Left renal pelvis (tissue), 4 donors: ENCODE measurements around the gene CXCR6. TPM values are rescaled to one million over a fixed set of nuclear protein-coding genes. Genes with fewer than 3 reads are reported as not detected.

Source experiments
- DNase-seq, 4 donors: peaks; one replicate each; pipeline ENCODE4 v3.0.0-alpha.2; 2013; ENCODE audit warnings: low read depth in 4 of 4, low spot score in 3 of 4
- polyA plus RNA-seq, 4 donors: library from polyadenylated mRNA; unstranded; fragments of 120-200 nt; gene quantifications; one replicate each; pipeline ENCODE4 v1.2.1, GENCODE V29; 2013; ENCODE audit not compliant: insufficient read length in 4 of 4

CXCR6 gene
- polyA plus RNA-seq, 4 donors: 0.20 to 0.55 (median 0.40) TPM

DNA sequence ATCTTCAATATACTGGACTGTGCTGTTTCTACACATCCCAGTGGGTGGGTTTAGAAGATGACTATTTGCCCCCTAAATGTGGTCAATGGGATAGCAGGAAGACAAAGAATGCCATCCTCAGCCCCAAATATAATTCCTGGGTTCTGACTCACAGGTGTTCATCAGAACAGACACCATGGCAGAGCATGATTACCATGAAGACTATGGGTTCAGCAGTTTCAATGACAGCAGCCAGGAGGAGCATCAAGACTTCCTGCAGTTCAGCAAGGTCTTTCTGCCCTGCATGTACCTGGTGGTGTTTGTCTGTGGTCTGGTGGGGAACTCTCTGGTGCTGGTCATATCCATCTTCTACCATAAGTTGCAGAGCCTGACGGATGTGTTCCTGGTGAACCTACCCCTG is 3.0 kb downstream of the CXCR6 start:
- DNase-seq: no peak

GRCh38 chr3:45946875-45947274 is 3.6 kb downstream of the CXCR6 start:
- DNase-seq: no peak

DNA sequence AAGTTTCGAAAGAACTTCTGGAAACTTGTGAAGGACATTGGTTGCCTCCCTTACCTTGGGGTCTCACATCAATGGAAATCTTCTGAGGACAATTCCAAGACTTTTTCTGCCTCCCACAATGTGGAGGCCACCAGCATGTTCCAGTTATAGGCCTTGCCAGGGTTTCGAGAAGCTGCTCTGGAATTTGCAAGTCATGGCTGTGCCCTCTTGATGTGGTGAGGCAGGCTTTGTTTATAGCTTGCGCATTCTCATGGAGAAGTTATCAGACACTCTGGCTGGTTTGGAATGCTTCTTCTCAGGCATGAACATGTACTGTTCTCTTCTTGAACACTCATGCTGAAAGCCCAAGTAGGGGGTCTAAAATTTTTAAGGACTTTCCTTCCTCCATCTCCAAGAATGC is 4.1 kb downstream of the CXCR6 start:
- no peak for DNase-seq

DNA sequence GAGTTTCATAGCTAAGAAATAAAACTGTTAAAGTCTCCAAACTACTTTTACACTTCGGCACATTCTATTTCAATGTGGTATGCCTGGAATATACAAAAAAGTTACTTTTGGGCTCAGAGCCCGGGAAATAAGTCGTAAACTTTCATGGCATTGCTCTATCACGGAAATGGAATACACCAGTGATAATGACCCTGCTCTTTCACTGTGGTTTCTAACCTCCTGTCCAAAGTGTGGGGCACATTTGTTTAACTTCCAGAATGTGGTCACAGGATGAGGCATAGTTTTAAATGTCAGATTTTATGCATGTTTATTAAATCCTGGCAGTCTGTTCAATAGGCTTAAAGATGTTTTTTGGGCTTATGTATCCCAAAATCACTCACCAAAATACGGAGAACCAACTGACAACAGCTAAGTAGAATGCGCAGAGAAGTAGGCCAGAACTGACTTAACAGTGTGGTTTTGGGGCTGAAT is 5.1 kb downstream of the CXCR6 start:
- no peak for DNase-seq

GRCh38 chr3:45948881-45949280 is 5.6 kb downstream of the CXCR6 start:
- no peak for DNase-seq

DNA sequence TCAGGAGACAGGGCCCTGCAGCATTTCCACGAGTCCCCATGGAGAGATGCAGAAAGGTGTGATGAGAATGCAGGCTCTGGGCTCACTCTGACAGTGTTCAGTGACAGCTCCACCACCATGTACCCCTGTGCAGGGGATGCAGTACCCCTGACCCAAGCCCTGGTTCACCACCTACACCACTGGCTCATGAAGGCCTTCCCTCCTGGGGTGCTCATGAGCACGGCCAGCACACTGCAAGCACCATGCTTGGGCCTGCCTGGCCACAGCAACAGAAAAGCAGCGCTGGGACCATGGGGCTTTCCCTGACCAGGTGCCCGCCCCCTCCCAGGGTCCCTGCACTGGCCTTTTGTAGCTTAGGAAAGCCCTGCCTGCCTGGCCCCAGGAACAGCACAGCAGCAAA is 6.2 kb downstream of the CXCR6 start:
- no peak for DNase-seq

GRCh38 chr3:45950131-45950530 is 6.9 kb downstream of the CXCR6 start:
- DNase-seq: no peak

DNA sequence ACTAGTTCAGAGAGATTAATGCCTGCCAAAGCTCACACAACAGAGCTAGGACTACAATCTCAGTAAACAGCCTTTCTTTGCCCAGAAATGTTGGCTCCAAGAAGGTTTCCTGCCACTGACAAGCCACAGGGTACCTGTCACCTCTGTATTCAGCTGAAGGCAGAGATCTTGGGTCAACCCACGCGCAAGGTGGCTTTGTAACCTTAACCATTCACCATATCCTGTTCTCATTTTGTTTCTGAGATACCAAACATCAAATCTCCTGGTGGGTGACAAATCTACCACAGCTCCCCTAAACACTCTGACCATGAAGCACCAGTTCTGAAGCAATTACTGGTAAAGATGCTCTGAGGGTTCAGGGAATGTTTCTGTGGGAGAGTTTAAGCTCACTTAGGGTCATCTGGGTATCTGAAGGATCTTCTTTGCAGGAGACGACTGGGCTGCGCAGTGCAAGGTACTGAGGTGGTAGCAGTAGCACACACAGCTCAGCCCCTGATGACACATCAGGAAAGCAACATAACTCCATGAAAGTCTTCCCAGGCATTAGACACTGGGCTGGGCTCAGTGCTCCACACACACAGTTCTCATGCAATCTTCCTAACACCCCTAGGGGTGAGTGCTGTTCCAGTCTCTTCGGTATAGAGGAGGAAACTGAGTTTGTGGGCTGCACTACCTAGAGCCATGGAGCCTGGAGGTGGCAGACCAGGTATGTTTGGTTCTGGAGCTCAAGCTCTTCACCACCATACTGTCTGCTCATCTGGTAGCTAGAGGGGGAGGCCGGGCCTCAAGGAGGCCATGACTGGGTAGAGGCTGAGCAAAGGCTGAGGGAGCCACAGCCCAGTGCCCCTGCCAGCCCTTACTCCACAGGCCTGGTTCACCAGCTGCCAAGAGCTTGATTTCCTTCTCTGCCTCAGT is 7.7 kb downstream of the CXCR6 start:
- no peak for DNase-seq

- no peak for DNase-seq
Measured at GRCh38 chr3:45951946-45952345, 8.7 kb downstream of the CXCR6 start.

DNA sequence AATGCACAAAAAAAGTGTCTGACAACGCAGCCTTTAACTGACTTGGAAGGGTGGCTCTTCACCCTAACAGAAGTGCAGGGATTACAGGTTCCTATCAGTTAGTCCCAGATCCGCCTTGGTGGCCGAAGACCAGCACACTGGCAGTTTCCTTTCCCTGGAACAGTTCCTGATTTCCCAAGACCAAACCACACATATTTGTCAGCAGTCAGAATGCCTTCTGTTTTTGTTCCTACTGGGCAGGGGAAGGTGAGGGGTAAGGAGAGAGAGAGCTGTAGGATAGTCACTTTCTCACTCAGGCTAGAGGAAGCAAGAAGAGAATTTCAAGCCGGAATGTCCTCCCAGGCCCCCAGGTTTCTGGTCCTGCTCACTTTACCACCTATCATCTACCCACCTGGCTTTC is 9.2 kb downstream of the CXCR6 start:
- no peak for DNase-seq

DNA sequence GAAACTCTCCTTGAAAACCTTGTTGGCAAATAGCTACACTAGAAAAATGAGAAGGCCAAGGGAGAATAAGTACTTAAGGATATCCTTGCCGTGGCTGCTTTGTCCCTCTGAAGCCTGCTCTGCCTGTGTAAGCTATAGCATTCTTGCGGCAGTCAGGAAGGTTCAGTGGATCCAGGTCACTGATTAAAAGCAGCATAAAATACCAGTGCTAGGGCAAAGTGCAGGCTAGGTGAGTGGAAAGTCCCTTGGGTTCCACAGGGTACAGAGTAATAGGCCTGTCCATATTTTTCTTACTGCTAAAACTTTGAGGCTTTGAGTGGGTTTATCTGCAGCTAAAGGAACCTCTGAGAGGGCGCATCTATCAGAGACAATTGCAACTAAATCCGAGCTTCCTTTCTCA is 10.3 kb downstream of the CXCR6 start:
- DNase-seq: no peak

DNA sequence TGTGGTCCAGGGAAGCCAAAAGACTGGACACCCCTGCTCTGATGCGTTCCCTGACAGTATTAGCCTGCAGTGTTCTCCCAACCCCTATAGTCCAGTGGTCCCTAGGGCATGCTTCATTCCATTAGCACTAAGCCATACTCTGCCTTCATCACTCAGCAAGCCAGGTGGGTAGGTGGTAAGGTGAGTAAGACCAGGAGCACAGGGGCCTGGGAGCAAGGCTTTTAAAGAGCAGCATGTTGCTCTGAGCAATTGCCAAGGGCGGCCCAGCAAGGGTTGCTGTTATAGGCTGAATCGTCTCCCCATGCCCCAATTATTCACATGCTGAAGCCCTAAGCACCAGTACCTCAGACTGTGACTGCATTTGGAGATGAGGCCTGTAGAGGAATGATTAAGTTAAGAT is 11.0 kb downstream of the CXCR6 start:
- DNase-seq: no peak

GRCh38 chr3:45955017-45955647 is 11.9 kb downstream of the CXCR6 start:
- DNase-seq: no peak

DNA sequence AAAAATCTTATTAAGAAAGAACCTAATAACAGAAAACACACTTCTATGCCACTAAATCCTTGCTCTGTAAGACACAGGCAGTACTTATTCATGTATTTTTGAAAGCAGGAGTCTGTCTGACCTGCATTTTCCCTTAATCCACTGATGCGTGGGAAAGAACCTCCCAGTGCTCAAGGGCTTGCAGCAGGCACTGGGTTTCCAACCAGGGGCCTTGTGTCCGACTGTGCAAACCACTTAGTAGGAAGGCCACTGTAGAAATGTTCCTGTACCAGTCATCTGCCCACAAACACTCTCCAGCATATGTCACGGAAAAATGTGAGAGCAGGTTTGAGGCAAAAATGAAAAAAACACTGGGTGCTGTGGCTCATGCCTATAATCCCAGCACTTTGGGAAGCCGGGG is 12.4 kb downstream of the CXCR6 start:
- DNase-seq: no peak

DNA sequence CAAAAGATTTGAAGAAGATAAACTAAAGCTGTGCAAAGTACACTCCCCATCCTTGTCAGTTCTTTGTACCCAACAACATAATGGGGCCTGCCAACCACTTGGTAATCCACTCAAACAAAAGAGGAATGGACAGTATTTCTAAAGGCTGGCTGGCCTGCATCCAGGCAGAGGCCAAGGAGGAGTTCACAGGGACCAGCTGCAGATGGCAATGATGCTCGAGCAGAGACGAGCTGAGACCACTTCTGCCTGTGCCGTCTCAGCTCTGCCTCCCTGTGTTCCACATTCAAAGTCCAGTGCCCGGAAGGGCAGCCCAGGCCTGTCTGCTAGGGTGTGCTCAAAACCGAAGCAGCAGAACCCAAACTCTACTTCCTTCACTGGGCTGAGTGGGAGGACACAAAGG is 14.3 kb downstream of the CXCR6 start:
- no peak for DNase-seq

DNA sequence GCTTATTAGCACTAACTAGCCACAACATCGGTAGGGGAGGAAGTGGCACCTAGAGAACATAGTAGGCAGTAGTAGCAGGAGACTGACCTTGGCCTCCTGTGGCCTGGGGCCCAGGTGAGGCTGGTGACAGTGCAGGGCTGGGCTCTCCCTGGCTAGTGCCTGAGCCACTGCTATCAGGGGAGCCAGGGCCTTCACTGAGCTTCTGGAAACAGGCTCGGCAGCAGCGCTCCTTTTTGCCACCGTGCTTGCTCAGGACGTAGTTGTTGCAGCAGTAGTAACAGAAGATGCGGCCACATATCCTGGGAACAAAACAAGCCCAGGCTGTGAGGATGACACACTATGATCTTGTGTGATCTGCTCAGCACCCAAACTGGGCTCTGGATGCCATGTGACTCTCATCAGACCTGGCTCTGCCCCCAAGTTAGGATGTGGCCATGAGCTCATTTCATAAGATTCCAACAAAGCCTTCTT is 15.1 kb downstream of the CXCR6 start:
- DNase-seq: no peak

GRCh38 chr3:45959201-45959600 is 15.9 kb downstream of the CXCR6 start:
- no peak for DNase-seq

DNA sequence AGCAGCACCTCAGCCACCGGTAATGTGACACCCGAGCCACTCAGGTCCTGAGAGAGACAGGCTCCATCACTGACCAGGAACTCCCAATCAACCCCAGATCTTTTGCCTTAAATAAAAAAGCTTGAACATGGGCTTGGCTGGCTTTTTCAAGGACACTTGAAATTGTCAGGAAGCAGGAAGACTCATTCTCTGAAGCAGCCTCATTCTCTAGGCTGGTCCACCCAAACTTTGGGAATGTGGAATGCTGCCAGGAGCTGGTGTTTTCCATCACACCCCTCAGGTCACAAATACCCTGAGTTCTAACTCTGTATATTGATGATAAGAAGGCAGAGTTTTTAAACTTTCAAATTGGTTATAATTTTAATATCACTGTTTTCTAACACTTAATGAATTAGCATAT is 17.0 kb downstream of the CXCR6 start:
- DNase-seq: no peak

GRCh38 chr3:45962033-45962432 is 18.8 kb downstream of the CXCR6 start:
- no peak for DNase-seq

- no peak for DNase-seq
Measured at GRCh38 chr3:45964139-45964538, 20.9 kb downstream of the CXCR6 start.

DNA sequence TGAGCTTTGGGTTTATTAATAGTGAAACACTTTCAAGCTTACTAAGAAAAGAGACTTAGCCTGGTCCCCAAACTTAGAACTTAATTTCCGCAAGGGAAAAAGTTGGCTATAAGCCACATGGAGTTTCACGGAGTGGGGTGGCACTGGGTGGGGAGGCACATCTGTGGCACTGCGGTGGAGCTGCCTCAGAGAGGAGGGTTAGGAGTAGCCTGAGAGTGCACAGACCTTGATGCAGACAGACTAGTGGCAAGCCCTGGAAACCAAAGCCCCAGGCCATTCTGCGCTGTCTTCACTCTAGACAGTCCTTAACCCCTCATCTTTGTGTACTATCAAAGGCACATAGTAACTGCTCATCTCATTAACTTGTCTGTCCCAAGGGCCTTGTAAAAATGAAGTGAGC is 22.0 kb downstream of the CXCR6 start:
- no peak for DNase-seq

DNA sequence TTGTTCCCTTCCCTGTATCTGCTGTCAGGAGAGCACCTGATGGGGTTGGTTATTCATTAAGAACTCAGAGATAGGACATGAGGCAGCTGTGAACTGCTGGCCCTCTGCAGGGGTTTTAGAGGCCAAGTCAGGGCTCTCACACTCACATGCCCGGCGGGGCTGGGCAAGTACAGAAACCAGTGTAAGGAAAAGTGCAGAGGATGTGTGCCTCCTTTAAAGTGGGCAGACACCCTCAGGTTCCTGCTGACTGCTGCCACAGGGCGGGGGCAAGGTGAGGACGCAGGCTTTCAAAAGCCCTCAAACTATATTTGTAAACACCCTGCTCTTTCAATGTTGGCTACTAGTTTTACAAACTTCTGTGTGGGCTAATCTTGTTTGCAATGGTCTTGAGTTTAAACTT is 22.4 kb downstream of the CXCR6 start:
- no peak for DNase-seq
